GM12872 (cell line): Measurements from ENCODE around the gene NEU4.

ENCODE experiments used
- CTCF ChIP-seq: IDR thresholded peaks from 3 replicates; pipeline ENCODE4 v1.5.1; 2011; ENCODE audit warnings: low read depth, mild to moderate bottlenecking, low read length, moderate library complexity; ENCODE audit not compliant: insufficient read depth

Gene NEU4

GRCh38 chr2:241777686-241778627 lies 31.0 kb upstream of the NEU4 start:
- no peak for TF ChIP-seq CTCF

GRCh38 chr2:241780939-241781569 lies 27.9 kb upstream of the NEU4 start:
- TF ChIP-seq CTCF, result no peak

DNA sequence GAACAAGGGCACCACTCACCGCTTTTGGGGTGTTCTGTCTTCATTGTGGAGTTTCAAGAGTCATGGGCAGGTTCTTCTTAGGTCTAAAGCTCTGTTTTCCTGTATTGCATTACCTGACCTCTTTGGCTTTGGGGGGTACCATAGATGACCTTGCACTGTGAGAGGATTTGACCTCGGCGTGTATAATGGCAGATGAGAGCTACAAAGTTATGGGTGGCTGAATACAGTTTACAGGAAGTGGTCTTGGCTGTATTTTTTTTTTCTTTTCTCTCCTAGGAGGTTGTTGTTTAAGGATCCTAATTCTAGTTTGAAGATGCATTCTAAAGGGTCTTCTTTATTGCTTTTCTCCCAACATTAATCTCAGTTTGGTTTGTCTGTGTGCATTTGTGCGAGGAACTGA lies 20.9 kb upstream of the NEU4 start:
- no peak for TF ChIP-seq CTCF

GRCh38 chr2:241788572-241788971 lies 20.4 kb upstream of the NEU4 start:
- peak; percentile 11; the same call in 1 of the 3 replicates for TF ChIP-seq CTCF

- no peak for TF ChIP-seq CTCF
These were observed 15.6 kb upstream of the NEU4 start for GRCh38 chr2:241793385-241793784.

DNA sequence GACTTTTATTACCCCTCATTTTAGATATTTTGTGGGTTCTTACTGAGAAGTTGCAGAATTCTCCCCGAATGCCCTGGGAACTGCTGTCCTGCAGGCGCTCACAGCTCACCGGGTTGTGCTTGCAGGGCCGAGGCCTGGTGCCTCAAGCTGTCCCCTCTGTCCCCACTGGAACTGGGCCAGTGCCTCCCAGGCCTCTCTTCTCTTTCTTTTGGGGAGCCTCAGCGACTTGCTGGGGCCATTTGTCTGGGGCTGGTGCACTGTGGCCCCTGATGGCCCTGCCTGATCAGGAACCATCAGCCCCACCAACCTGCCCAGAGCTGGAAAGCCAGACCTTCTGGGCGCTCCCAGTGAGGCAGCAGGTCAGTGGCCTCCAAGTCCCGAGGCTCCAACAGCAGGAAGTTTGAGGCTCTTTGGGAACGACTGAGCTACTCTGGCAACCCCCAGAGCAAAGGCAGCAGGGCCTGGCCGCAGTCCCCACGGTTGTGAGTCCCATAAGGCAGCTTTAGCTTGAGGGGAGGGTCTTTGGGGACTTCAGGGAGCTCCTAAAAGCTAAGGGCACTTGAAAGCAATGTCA lies 14.7 kb upstream of the NEU4 start:
- TF ChIP-seq CTCF, result no peak
